Right atrium auricular region (tissue), 2 donors: ENCODE results near the gene FRY. TPM values are rescaled to one million over a fixed set of nuclear protein-coding genes. Genes with fewer than 3 reads are reported as not detected.

ENCODE experiments used
- DNase-seq: peaks from one replicate; pipeline ENCODE4 v3.0.0-alpha.2; 2019; ENCODE audit warnings: low spot score
- H3K27ac ChIP-seq, 2 donors: fragments of 200-600 bp; sonication (generic); 1 replicate in 1 of 2; 2 replicates in 1 of 2; pipeline ENCODE4 v1.5.1; 2016 to 2019
- H3K27me3 ChIP-seq, 2 donors: fragments of 200-600 bp; sonication (generic); one replicate each; pipeline versions ENCODE4 v1.5.1 to v1.6.0; 2017 to 2019
- H3K36me3 ChIP-seq: fragments of 200-600 bp; sonication (generic); one replicate; pipeline ENCODE4 v1.5.1; 2016
- H3K4me1 ChIP-seq, 2 donors: fragments of 200-600 bp; sonication (generic); one replicate each; pipeline versions ENCODE4 v1.5.1 to v1.6.0; 2017 to 2019
- H3K4me3 ChIP-seq, 2 donors: fragments of 200-600 bp; sonication (generic); 1 replicate in 1 of 2; 2 replicates in 1 of 2; pipeline ENCODE4 v1.5.1; 2017 to 2019; ENCODE audit warnings: mild to moderate bottlenecking in 1 of 2, moderate library complexity in 1 of 2
- H3K9me3 ChIP-seq, 2 donors: fragments of 200-600 bp; sonication (generic); one replicate each; pipeline ENCODE4 v1.5.1; 2019
- total RNA-seq, 2 donors: library from RNA; depleted of rRNA; stranded (reverse); fragments of >200 nt; gene quantifications; one replicate each; pipeline ENCODE4 v1.1.0, GENCODE V29; 2016
- TF ChIP-seq, protein P1 (sequence below), 2 donors: fragments of 200-600 bp; sonication (generic); IDR thresholded peaks; one replicate each; pipeline ENCODE4 v1.5.1; 2019; ENCODE audit warnings: antibody characterized with exemption in 2 of 2

Gene FRY
- total RNA-seq, 2 donors from 2014 or later = 94.8 to 183 TPM

GRCh38 chr13:32267836-32268439, 236.4 kb downstream of the FRY start:
- no peaks in the 10 kb centered on the region for H3K9me3 ChIP-seq
- TF ChIP-seq, protein P1, sequence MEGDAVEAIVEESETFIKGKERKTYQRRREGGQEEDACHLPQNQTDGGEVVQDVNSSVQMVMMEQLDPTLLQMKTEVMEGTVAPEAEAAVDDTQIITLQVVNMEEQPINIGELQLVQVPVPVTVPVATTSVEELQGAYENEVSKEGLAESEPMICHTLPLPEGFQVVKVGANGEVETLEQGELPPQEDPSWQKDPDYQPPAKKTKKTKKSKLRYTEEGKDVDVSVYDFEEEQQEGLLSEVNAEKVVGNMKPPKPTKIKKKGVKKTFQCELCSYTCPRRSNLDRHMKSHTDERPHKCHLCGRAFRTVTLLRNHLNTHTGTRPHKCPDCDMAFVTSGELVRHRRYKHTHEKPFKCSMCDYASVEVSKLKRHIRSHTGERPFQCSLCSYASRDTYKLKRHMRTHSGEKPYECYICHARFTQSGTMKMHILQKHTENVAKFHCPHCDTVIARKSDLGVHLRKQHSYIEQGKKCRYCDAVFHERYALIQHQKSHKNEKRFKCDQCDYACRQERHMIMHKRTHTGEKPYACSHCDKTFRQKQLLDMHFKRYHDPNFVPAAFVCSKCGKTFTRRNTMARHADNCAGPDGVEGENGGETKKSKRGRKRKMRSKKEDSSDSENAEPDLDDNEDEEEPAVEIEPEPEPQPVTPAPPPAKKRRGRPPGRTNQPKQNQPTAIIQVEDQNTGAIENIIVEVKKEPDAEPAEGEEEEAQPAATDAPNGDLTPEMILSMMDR (IDR thresholded peaks at IDR 0.05) = peak in 1 of 2 donors; percentile 61
- no peak overlapping the region for H3K27ac ChIP-seq
- no peak overlapping the region for H3K4me3 ChIP-seq
- no peaks in the 10 kb centered on the region for H3K27me3 ChIP-seq
- H3K4me1 ChIP-seq = peaks cover 0 to 29% of the 10 kb centered on the region in 2 donors
- peaks cover 39% of the 10 kb centered on the region for H3K36me3 ChIP-seq
- no peak for DNase-seq

- Histone ChIP-seq H3K36me3 (peaks cover 63% of the 10 kb centered on the region), H3K27ac (peak overlapping the region in 1 of 2 donors; percentile 44)
Observed at GRCh38 chr13:32272021-32272683, 240.6 kb downstream of the FRY start.

DNA sequence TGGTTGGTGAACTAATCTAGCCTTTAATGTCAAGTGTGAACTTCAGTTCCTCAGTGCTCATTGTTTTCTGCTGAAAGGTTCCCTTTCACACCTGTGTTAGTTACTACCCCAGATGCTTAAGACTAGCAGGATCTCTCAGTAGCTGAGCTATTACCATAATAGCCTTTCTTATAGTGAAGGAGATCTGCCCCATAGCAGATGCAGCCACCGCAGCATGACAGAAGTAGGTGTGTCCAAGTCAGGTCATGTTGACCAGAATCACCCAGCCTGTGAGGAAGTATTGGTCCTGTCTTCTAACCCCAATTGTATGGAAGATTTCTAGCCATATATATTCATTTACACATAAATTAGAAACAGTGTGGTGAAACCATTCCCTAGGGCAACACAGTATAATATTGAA, 246.3 kb downstream of the FRY start:
- no peak overlapping the region for H3K27ac ChIP-seq
- no peak for DNase-seq
- TF ChIP-seq, protein P1 (IDR thresholded peaks at IDR 0.05) = no peak
- H3K4me3 ChIP-seq = no peak overlapping the region
- no peaks in the 10 kb centered on the region for H3K9me3 ChIP-seq
- no peaks in the 10 kb centered on the region for H3K27me3 ChIP-seq
- H3K36me3 ChIP-seq = peaks cover 81% of the 10 kb centered on the region
- H3K4me1 ChIP-seq = peaks cover 0 to 7% of the 10 kb centered on the region in 2 donors

More at GRCh38 chr13:32272021-32272683, 240.6 kb downstream of the FRY start:
- Histone ChIP-seq H3K4me3 (no peak overlapping the region), H3K27me3 (no peaks in the 10 kb centered on the region), H3K4me1 (peaks cover 0 to 8% of the 10 kb centered on the region in 2 donors), H3K9me3 (no peaks in the 10 kb centered on the region)
- TF ChIP-seq, protein P1 (IDR thresholded peaks at IDR 0.05) = no peak
- no peak for DNase-seq

DNA sequence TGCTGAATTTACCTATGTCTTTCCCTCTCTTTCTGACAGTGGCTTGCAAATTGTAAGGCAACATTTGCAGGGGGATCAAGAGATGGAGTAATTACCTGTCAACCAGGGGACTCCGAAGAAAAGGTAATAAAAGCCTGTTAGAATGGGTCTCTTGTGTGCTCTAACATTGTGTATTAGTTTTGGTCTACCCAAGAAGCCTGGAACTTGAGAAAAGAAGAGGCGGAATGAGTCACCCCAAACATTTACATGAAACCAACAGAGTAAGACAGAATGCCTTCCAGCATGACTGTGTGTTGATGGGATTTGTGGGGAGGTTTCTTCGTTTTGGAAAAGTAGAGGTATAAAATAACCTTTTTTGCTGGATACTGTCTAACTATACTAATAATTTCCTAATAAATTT, 246.9 kb downstream of the FRY start:
- Histone ChIP-seq H3K9me3 (no peaks in the 10 kb centered on the region), H3K36me3 (peaks cover 80% of the 10 kb centered on the region), H3K27ac (no peak overlapping the region), H3K4me1 (peaks cover 0 to 7% of the 10 kb centered on the region in 2 donors), H3K4me3 (no peak overlapping the region), H3K27me3 (no peaks in the 10 kb centered on the region)
- no peak for DNase-seq
- TF ChIP-seq, protein P1 (IDR thresholded peaks at IDR 0.05) = no peak

DNA sequence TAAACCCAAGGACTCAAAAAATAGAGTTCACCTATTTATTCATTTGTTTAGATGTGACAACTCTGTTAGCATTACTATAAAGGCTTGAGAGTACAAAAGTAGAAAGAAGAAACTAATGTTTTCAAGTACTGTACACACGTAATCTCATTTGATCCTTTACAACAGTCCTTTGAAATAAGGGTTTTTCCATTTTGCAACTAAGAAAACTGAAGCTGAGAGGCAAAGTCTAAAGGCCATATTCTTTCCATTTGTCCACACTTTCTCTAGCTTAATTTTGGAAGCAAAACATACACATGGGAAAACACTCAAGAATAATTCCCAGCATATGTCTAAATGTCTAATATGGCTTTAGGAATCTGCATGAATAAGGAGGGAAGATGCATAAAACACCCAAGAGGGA, 249.5 kb downstream of the FRY start:
- no peaks in the 10 kb centered on the region for H3K27me3 ChIP-seq
- TF ChIP-seq, protein P1 (IDR thresholded peaks at IDR 0.05) = no peak
- no peak overlapping the region for H3K4me3 ChIP-seq
- no peaks in the 10 kb centered on the region for H3K9me3 ChIP-seq
- no peak for DNase-seq
- peaks cover 57% of the 10 kb centered on the region for H3K36me3 ChIP-seq
- H3K4me1 ChIP-seq = peaks cover 0 to 24% of the 10 kb centered on the region in 2 donors
- no peak overlapping the region for H3K27ac ChIP-seq
